HG03571 (cell line): ENCODE results near the gene CFAP97D1.

ENCODE experiments used
- ATAC-seq: cut with Tn5 transposase; IDR thresholded peaks from one replicate; pipeline ENCODE4 v1.9.1; 2021; ENCODE audit not compliant: unreplicated experiment

Gene CFAP97D1

GRCh38 chr17:43825567-43825966 is 45.3 kb downstream of the CFAP97D1 start:
- no peak for ATAC-seq

GRCh38 chr17:43826206-43826605 is 46.0 kb downstream of the CFAP97D1 start:
- ATAC-seq: no peak

DNA sequence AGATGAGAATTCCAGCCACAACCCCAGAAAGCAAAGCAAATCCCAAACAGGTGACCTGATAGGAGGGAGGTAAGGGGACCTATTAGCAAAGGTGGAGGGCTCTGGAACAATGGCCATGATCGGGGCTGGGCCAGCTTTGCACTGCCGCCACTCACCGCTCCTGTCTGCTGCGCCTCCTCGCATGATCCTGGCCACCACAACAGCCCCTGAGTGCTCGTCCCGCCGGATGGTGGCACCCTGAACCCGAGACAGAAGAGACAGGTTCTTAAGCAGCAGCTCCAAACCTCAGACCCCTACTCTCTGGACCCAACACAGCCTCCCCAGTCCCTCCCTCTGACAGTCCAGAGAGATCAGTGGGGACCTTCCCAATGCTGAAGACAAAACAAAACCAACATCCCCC is 47.4 kb downstream of the CFAP97D1 start:
- ATAC-seq: no peak

- no peak for ATAC-seq
Measured at GRCh38 chr17:43829738-43830137, 49.5 kb downstream of the CFAP97D1 start.

DNA sequence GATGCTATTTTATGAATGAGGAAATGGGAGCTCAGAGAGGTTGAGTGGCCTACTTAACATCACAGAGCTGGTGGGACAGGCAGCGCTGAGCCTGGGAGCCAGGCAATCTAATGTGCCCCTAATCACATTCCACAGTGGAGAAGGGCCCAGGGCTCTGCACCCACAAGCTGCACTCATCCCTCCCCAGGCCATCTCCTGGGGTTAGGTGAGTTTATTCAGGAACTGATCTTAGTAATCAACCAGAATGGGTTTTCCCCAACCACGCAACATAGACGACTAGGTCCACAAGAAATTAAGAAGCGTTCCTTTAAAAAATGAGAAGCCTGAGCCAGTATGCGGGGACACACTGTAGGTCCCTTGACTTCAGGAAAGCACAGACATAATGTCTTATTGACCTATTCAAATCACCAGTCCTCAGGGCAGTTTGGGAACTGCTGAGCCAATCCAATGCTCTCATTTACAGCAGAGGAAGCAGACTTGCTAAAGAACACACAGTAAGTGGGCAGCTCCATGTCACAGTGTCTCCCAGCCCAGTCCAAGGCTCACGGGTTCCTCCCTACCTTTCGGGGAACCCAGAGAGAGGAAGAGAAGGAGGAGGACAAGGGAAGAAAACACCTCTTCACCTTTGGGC is 50.4 kb downstream of the CFAP97D1 start:
- ATAC-seq: no peak

- no peak for ATAC-seq
Measured at GRCh38 chr17:43831633-43832032, 51.4 kb downstream of the CFAP97D1 start.

- ATAC-seq: no peak
Measured at GRCh38 chr17:43832168-43832975, 52.1 kb downstream of the CFAP97D1 start.

- no peak for ATAC-seq
Measured at GRCh38 chr17:43832976-43833829, 53.0 kb downstream of the CFAP97D1 start, which contains the start of gene MPP3. Gene MPP3 (minus strand): TSS chr17:43833146. CDS start chr17:43831906, 1,240 bp downstream.

DNA sequence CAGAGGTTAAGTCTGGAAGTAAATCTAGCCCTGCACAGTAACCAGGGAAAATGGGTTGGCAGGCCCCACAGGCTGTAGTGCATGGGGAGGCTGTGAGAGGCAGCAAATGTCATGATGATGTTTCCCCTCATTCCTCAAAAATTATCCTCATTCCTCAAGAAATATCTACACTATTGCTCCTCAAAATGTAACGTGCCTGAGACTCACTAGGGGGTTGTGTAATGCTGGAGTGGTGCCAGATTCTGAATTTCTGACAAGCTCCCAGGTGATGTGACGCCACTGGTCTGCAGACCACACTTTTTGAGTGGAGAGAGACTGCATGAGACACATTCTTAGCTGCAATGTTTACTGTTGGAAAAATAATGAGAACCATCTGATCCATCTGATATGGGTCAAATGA is 53.9 kb downstream of the CFAP97D1 start:
- ATAC-seq: no peak
